OCI-LY1 (cell line): ENCODE results near the gene MEMO1.

Source experiments
- EZH2 ChIP-seq: fragments of 200-600 bp; sonication (generic), shearing (Covaris generic); IDR thresholded peaks from 2 replicates; pipeline ENCODE4 v1.8.0; 2017; ENCODE audit warnings: borderline replicate concordance, mixed run types, mild to moderate bottlenecking, antibody characterized with exemption, low read length, moderate library complexity, mixed read lengths
- TF ChIP-seq, protein P1 (sequence below): fragments of 200-600 bp; sonication (generic), shearing (Covaris generic); IDR thresholded peaks from 2 replicates; pipeline ENCODE4 v1.5.1; 2017; ENCODE audit warnings: mild to moderate bottlenecking, antibody characterized with exemption, low read length, moderate library complexity, mixed read lengths

DNA sequence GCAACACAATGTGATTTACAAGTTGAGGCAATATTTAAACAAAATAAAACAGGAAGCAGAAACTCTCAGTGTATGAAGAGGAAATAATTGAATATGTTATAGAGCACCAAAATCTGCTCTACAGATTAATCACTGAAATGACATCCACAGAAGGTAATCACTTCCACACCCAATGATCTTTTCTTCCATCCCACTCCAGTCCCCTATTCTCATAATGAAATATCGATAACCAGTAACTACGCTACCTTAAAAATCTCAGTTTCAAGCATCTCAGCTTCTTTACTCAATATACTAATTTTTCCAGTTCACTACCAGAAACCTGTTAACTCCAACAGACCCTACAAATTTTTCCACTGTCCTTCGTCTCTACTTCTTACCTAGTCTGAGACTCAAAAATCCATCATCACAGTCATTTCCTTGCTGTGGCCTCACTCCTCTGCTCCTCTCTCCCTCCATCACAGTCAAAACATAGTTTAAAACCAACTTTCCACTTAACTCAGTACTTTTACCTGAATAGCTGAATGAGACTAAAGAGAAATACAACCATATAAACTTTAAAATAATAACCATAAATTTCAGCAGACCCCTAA, 67.1 kb downstream of the MEMO1 start:
- TF ChIP-seq, protein P1, sequence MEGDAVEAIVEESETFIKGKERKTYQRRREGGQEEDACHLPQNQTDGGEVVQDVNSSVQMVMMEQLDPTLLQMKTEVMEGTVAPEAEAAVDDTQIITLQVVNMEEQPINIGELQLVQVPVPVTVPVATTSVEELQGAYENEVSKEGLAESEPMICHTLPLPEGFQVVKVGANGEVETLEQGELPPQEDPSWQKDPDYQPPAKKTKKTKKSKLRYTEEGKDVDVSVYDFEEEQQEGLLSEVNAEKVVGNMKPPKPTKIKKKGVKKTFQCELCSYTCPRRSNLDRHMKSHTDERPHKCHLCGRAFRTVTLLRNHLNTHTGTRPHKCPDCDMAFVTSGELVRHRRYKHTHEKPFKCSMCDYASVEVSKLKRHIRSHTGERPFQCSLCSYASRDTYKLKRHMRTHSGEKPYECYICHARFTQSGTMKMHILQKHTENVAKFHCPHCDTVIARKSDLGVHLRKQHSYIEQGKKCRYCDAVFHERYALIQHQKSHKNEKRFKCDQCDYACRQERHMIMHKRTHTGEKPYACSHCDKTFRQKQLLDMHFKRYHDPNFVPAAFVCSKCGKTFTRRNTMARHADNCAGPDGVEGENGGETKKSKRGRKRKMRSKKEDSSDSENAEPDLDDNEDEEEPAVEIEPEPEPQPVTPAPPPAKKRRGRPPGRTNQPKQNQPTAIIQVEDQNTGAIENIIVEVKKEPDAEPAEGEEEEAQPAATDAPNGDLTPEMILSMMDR, result no peak
- TF ChIP-seq EZH2, result no peak
